Activated naive CD4-positive, alpha-beta T cell treated with anti-CD3 and anti-CD28 coated beads, Interleukin-2, amount 50 U/mL, for 24 hours (primary cell): ENCODE data around the gene NRG3.

ENCODE experiments used
- H3K27ac Mint-ChIP-seq: one replicate; pipeline ENCODE4 v1.8.0; 2021; ENCODE audit warnings: mild to moderate bottlenecking, mixed read lengths
- H3K27me3 Mint-ChIP-seq: one replicate; pipeline ENCODE4 v1.8.0; 2021; ENCODE audit warnings: mixed read lengths
- H3K36me3 Mint-ChIP-seq: one replicate; pipeline ENCODE4 v1.8.0; 2021; ENCODE audit warnings: mixed read lengths
- H3K4me1 Mint-ChIP-seq: one replicate; pipeline ENCODE4 v1.8.0; 2021; ENCODE audit warnings: mixed read lengths
- H3K4me3 Mint-ChIP-seq: one replicate; pipeline ENCODE4 v1.8.0; 2021; ENCODE audit warnings: mild to moderate bottlenecking, mixed read lengths
- H3K9me3 Mint-ChIP-seq: one replicate; pipeline ENCODE4 v1.8.0; 2021; ENCODE audit warnings: mixed read lengths

NRG3 gene

DNA sequence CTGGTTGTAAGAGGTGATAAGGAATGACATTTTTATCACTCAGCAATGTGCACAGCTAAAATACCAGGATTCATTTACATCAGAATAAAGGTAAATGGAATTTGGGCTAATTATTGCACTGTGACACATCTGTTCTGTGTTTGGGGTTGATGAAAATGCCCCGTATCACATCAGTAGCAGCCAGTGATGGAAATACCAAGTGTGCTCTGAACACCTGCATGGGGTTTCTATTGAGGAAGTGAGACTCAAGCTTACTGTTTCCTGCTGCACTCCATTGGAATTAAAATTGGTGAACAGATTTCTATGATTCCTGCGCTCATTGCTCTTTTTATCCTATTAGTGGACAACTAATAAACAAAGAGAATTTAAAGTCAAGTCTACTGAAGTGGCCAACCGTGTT lies 296.9 kb downstream of the NRG3 start:
- H3K9me3 Mint-ChIP-seq: peaks cover 22% of the 10 kb centered on the region
- H3K4me3 Mint-ChIP-seq: no peak overlapping the region
- H3K27me3 Mint-ChIP-seq: no peaks in the 10 kb centered on the region
- no peaks in the 10 kb centered on the region for H3K36me3 Mint-ChIP-seq
- H3K4me1 Mint-ChIP-seq: no peaks in the 10 kb centered on the region
- no peak overlapping the region for H3K27ac Mint-ChIP-seq

DNA sequence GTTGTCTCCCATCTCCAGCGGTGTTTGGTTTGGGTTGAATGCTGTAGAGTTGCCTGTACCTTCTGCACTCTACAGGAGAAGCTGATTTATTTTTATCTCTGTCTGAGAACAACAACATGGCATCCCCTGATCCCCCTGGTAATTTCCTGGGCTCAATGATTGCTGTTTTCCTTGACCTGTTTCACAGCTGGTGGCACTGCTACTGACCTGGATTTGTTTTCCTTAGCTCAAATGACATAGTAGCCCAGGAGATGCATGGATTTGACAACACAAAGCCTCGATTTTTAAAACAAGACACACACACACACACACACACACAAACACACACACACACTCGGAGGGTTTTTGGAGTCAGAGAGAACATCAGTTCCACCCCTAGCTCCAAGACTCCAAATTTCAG lies 301.6 kb downstream of the NRG3 start:
- H3K36me3 Mint-ChIP-seq: no peaks in the 10 kb centered on the region
- H3K27ac Mint-ChIP-seq: no peak overlapping the region
- peaks cover 15% of the 10 kb centered on the region for H3K9me3 Mint-ChIP-seq
- H3K27me3 Mint-ChIP-seq: no peaks in the 10 kb centered on the region
- no peak overlapping the region for H3K4me3 Mint-ChIP-seq
- no peaks in the 10 kb centered on the region for H3K4me1 Mint-ChIP-seq

DNA sequence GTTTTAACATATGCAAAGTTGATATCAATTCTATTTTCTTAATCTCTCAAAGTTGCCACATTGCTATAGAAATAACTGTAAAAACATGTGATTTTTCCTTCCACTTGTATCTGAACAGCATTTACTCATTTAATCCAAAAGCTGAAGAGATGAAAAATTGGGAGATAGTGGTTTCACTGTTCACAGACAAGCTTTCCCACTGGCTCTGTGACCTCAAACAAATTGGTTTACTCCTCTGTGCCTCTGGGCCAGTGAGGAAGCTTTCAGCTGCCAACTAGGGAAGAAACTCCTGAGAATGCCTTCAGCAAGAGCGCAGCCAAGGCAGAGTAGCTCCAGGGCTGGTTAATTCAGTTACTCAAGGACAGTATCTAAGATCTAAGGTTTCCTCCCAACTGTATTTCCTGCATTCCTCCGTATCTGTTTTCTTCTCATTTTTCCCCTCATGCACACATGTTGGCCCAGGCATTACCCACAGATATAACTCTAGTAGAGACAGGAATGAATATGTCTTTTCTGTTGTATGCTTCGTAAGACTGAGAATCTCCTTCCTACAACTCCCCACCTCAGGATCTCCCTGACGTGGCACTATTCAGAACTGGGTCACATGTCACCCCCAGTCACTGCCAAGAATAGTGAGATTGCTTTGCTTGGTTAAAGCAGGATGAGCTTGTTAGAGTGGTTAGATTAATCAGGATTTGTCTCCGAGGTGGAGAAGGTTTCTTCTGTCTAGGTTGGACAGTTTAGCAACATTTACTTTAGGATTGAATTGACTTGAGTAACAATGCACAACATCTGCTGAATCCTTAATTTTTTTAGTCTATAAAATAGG lies 315.7 kb downstream of the NRG3 start:
- no peak overlapping the region for H3K27ac Mint-ChIP-seq
- no peaks in the 10 kb centered on the region for H3K36me3 Mint-ChIP-seq
- no peaks in the 10 kb centered on the region for H3K27me3 Mint-ChIP-seq
- H3K4me3 Mint-ChIP-seq: no peak overlapping the region
- no peaks in the 10 kb centered on the region for H3K9me3 Mint-ChIP-seq
- H3K4me1 Mint-ChIP-seq: no peaks in the 10 kb centered on the region

DNA sequence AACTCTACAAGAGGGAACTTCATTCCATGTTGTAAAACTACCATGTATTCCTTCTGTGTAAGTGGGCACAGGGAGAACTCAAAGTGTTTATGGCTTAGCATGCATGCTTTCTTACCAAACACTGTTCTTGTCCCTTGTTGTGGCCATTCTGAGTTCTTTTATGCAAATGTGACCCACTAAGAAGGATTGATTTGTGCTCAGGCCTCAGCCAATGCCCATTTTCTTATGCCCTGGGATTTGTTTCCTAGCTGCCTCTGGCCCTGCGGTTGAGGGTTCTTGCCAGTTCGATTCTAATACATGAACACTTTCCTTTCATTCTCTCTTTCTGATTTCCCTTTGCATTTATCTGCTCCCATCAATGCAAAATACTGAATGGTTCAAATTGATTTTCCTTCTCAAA lies 316.7 kb downstream of the NRG3 start:
- Mint-ChIP-seq H3K4me3 (no peak overlapping the region), H3K27me3 (no peaks in the 10 kb centered on the region), H3K9me3 (no peaks in the 10 kb centered on the region), H3K36me3 (no peaks in the 10 kb centered on the region), H3K4me1 (no peaks in the 10 kb centered on the region), H3K27ac (no peak overlapping the region)

DNA sequence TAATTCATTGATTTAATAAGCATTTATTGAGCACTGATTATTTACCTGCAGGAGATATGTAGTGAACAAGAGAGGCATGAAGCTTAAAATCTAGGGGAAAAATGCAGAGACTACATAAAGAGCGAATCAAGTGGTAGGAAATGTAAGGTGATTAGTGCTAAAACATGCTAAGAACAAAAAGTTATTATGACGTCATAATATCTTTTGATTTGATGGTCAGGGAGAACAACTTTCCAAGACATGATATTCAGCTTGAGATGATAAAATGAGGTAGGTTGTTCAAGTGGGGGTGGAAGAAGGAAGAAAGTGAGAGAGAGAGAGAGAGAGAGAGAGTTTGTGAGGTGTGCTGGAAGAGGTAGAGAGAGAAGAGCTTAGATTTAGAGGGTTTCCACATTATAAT lies 317.7 kb downstream of the NRG3 start:
- Mint-ChIP-seq H3K9me3 (no peaks in the 10 kb centered on the region), H3K4me1 (no peaks in the 10 kb centered on the region), H3K27me3 (no peaks in the 10 kb centered on the region), H3K36me3 (no peaks in the 10 kb centered on the region), H3K27ac (no peak overlapping the region), H3K4me3 (no peak overlapping the region)

DNA sequence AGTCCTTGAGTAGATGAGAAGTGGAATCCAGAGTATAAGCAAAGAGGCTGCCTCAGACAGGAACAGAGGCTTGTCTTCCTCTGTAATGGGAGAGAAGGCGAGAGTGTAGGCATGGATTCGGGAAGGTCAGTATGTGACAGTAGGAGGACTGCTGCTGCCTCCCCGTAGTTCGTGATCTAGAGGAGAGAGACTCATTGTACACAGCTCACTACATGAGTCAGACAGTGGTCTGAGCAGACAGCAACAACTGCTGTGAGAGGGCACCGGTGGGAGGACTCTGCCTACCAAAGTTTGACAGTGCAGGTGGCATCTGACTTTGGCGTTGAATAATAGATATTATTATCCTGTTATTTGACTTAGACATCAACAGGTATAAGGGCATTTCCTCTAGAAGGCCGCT lies 319.4 kb downstream of the NRG3 start:
- H3K36me3 Mint-ChIP-seq: no peaks in the 10 kb centered on the region
- no peaks in the 10 kb centered on the region for H3K27me3 Mint-ChIP-seq
- no peak overlapping the region for H3K4me3 Mint-ChIP-seq
- H3K9me3 Mint-ChIP-seq: no peaks in the 10 kb centered on the region
- no peaks in the 10 kb centered on the region for H3K4me1 Mint-ChIP-seq
- no peak overlapping the region for H3K27ac Mint-ChIP-seq

DNA sequence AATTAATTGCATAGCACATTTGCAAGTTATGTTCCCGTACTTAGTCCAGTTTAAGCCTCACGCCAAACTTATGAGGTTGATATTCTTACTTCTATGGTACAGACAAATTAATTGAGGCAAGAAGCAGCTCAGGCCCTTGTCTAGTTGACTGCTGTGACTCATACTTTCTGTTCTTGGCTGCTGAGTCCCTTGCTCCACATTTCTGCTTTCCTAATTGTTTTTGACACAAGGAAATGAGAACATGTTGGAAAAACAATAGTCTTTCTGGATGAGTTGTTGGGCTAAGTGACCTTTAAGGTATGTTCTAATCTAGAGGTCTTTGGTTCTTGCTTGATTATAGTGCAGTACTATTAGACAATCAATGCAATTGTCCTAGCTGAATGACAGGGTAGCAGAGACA lies 331.8 kb downstream of the NRG3 start:
- no peaks in the 10 kb centered on the region for H3K4me1 Mint-ChIP-seq
- no peak overlapping the region for H3K27ac Mint-ChIP-seq
- no peaks in the 10 kb centered on the region for H3K9me3 Mint-ChIP-seq
- no peaks in the 10 kb centered on the region for H3K36me3 Mint-ChIP-seq
- H3K27me3 Mint-ChIP-seq: no peaks in the 10 kb centered on the region
- no peak overlapping the region for H3K4me3 Mint-ChIP-seq

DNA sequence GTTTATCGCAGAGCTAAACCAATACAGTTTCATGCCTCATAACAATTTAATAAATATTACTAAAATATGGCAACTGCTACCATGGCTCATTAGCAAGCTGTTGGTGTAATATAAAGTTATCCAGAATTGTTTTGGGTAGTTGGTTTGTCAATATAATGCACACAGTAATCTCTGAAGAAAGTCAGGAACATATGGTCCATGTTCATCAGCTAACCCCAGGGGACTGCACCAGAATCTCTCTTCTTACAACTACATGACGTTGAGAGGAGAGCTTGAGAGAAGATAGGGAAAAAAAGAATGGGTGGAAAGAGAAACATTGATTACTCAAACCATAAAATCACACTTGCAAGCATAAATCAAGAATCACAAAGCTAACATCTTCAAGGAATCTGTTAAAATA lies 333.7 kb downstream of the NRG3 start:
- Mint-ChIP-seq H3K27ac (no peak overlapping the region), H3K4me1 (no peaks in the 10 kb centered on the region), H3K9me3 (no peaks in the 10 kb centered on the region), H3K4me3 (no peak overlapping the region), H3K27me3 (no peaks in the 10 kb centered on the region), H3K36me3 (no peaks in the 10 kb centered on the region)

DNA sequence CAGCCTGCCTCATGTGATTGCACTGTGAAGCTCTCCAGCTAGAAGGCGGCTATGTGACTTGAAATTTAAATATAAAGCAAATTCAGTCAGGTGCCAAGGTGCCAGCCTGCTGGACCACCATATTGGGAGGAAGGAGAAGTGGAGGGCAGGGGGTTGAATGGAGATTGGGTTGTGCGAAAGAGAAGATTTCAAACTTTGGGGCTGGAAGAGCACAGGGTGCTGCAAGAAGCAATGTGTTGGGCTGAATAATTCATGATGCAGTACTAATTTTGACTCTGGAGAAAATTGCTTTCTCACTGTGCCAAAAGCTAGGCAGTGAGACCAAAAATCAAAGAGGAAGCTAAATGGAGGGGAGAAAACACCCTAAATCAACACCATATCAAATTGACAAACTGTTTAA lies 335.3 kb downstream of the NRG3 start:
- Mint-ChIP-seq H3K27ac (no peak overlapping the region), H3K36me3 (no peaks in the 10 kb centered on the region), H3K4me1 (no peaks in the 10 kb centered on the region), H3K27me3 (no peaks in the 10 kb centered on the region), H3K9me3 (no peaks in the 10 kb centered on the region), H3K4me3 (no peak overlapping the region)

DNA sequence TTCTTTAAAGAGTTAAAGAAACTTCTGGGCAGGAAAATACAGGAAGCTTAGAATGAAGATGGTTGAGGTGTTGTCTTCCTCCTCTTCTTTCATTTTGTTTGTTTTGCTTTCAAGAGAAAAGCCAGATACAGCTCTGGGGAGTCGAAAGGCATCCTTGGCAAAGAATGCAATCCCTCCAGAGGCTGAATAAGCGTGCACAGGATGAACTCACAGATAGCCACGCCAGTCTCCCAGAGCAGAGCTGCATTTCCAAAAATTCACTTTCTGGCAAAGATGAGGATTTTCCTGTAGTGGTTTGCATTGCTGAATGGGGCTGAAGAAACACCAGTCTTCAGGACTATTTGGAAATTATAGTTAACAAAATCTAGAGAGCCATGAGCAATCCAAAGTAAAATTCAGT lies 336.4 kb downstream of the NRG3 start:
- Mint-ChIP-seq H3K9me3 (no peaks in the 10 kb centered on the region), H3K27ac (no peak overlapping the region), H3K36me3 (no peaks in the 10 kb centered on the region), H3K27me3 (no peaks in the 10 kb centered on the region), H3K4me1 (no peaks in the 10 kb centered on the region), H3K4me3 (no peak overlapping the region)

DNA sequence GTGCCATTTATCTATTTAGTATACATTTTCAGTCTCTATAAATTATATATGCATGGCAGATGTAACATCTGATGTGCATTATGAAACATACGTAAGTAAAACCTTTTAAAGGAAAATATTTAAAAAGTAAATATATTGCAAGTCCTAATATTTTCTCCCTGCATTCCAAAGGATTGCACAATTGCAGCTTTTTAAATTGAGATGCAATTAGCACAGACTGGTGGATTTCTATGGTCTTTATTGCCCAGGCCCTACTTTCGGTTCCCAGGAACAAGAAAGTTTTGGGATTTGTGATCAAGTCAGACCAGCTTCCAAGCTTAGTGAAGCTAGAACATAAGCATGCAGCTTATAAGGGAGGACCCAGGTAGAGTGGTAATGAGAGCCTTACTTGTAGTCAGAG lies 337.8 kb downstream of the NRG3 start:
- H3K27ac Mint-ChIP-seq: no peak overlapping the region
- H3K4me3 Mint-ChIP-seq: no peak overlapping the region
- H3K36me3 Mint-ChIP-seq: no peaks in the 10 kb centered on the region
- no peaks in the 10 kb centered on the region for H3K27me3 Mint-ChIP-seq
- no peaks in the 10 kb centered on the region for H3K9me3 Mint-ChIP-seq
- no peaks in the 10 kb centered on the region for H3K4me1 Mint-ChIP-seq

DNA sequence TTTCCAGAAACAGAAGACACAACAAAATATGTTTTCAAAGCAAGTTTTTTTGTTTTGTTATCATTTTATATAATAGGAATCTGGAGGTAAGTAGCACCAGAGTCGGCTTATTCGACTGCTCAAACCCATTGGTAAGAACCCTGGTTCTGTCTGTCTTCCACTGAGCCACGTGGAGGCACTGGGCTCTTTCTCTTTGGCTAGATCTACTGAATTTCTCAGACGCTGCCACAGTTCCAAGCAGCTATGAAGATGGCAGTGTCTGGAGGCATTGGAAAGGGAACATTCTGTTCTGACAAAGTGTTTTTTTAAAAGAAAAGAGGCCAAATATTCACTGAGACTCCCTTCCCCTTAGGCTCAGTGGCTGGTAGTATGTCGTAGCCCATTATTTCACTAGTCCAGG lies 338.8 kb downstream of the NRG3 start:
- Mint-ChIP-seq H3K4me1 (no peaks in the 10 kb centered on the region), H3K27me3 (no peaks in the 10 kb centered on the region), H3K9me3 (no peaks in the 10 kb centered on the region), H3K4me3 (no peak overlapping the region), H3K27ac (no peak overlapping the region), H3K36me3 (no peaks in the 10 kb centered on the region)

DNA sequence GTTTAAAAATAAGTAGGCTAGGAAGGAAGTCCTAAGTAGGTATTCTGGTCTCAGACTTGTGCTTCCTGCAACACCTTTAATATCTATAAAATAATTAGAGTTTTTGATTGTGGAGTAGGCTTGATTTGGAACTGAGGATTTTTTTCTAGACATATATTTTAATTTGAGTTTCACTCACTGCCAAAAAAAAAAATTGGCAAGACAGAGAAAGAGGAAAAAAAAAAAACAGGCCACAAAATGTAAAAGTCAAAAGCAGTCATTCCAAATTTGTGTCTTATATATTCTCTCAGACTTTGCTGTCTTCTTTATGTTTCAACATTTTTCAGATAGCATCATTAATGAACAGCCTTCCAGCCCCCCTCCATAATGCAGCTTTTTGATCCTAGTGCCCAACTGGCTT lies 346.1 kb downstream of the NRG3 start:
- Mint-ChIP-seq H3K27ac (no peak overlapping the region), H3K4me1 (no peaks in the 10 kb centered on the region), H3K36me3 (no peaks in the 10 kb centered on the region), H3K27me3 (no peaks in the 10 kb centered on the region), H3K4me3 (no peak overlapping the region), H3K9me3 (no peaks in the 10 kb centered on the region)

DNA sequence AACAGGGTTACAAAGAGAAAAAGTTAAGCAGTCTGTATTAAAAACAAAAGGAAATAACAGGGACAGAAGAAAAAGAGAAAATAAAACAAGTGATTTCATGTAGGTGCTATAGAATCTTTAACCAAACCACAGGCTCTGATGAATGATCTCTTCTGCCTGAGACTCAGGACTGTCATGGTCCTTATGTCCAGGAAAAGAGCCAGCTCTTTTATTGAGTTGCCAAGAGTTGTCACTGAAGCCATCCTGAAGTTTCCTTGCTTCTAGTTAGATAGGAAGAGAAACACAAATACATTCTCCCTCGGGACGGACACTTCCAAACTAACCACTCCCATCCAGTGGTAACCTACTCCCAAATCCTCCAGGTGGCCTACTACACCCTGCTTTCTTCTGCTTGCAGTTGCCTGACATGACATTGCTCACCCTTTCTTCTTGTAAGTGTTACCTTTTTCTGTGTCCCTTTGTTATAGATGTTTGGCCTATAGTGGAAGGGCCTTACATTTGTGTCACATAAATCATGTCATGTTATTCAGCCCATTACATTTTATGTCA lies 346.7 kb downstream of the NRG3 start:
- no peaks in the 10 kb centered on the region for H3K9me3 Mint-ChIP-seq
- no peak overlapping the region for H3K4me3 Mint-ChIP-seq
- no peaks in the 10 kb centered on the region for H3K36me3 Mint-ChIP-seq
- H3K27ac Mint-ChIP-seq: no peak overlapping the region
- H3K4me1 Mint-ChIP-seq: no peaks in the 10 kb centered on the region
- no peaks in the 10 kb centered on the region for H3K27me3 Mint-ChIP-seq

DNA sequence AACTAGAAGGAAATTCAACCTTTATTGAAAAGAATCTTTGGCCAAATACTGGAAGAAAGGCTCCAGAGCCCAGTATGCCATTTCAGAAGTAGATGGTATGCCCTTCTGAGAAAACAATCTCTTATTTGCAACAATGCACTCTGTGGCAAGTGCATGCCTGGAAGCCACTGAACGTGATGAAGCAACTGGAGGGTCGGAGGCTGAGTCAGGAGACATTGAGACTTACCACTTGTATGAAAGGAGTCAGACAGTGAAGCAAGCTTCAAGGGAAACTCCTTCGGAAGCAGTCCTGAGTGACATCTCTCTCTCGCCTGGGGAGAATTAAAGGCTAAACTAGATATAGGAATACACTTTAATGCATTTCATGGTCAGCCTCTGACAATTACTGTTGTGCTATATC lies 353.7 kb downstream of the NRG3 start:
- Mint-ChIP-seq H3K27ac (no peak overlapping the region), H3K36me3 (no peaks in the 10 kb centered on the region), H3K4me1 (no peaks in the 10 kb centered on the region), H3K9me3 (no peaks in the 10 kb centered on the region), H3K4me3 (no peak overlapping the region), H3K27me3 (no peaks in the 10 kb centered on the region)

DNA sequence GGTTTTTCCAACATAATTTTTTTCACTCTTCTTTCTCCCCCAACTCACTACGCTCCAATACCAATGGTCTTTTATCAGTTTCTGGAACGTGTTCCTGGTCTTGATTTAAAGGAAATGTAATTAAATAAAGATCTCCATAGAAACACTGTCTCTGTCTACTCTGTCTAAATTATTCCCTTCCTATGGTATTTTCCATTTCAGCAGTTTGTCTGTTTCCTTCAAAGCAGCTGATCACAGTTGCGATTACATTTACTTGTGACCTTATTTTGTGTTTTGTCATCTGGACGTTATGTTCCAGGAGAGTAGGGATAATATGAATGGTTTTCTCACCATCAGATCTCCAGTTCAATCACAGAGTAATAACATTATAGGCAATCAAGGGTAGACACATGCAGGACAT lies 359.2 kb downstream of the NRG3 start:
- Mint-ChIP-seq H3K27me3 (no peaks in the 10 kb centered on the region), H3K4me3 (no peak overlapping the region), H3K36me3 (no peaks in the 10 kb centered on the region), H3K4me1 (no peaks in the 10 kb centered on the region), H3K27ac (no peak overlapping the region), H3K9me3 (no peaks in the 10 kb centered on the region)
